HG03097 (cell line): ENCODE measurements around the gene SFRP4.

Experiments used
- ATAC-seq: cut with Tn5 transposase; IDR thresholded peaks from one replicate; pipeline ENCODE4 v1.9.1; 2021; ENCODE audit not compliant: unreplicated experiment, low FRiP score

The SFRP4 gene

DNA sequence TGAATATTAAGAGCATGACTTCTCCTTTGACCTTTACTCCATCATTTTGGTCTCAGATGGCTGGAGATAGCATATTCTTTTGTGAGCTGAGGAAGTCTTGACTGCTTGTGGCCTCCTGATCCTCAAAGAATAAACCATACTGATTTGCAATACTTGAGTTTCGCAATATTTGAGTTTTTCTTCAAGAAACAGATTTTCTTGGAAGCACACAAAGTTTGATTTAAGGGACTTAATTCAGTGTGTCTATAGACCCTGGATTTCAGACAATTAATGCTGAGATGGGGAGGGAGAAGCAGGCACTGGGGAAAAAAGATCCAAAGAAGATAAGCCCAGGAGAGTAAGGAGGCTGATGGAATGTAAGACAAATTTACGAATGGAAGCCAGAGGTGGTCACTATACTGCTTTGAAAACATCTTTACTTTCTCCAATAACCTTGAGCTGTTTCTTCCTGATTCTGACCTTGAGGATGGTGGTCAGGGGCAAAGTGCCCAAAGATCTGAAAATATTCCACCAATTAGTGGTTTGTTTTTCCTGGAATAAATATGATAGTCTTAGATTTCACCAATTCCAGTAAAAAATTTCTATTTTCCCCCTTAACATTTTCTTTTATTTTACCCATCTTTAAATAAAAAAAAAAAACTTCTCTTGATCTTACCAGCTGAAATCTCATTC is 11.3 kb upstream of the SFRP4 start:
- ATAC-seq: no peak

- no peak for ATAC-seq
These were observed 9.0 kb upstream of the SFRP4 start for GRCh38 chr7:37925620-37926019.

GRCh38 chr7:37924491-37925041 is 7.9 kb upstream of the SFRP4 start:
- ATAC-seq: no peak

DNA sequence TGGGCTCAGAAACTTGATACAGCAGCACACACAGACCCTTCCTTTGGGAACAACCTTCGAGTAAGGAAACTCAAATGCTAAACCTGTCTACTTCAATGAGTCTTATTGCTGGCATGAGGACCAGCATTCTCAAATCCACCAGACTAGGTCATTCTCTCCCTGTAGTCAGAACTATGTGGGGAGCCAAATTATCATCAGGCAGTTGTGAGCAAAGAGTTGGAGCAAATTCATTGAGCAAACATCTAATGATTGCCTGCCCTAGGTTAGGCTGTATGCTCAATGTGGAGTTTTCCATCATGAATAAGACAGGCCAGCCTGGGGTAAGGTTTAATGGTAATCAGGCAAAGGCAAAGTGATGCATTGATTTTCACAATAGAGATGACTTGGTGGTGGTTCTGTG is 7.4 kb upstream of the SFRP4 start:
- ATAC-seq: no peak

DNA sequence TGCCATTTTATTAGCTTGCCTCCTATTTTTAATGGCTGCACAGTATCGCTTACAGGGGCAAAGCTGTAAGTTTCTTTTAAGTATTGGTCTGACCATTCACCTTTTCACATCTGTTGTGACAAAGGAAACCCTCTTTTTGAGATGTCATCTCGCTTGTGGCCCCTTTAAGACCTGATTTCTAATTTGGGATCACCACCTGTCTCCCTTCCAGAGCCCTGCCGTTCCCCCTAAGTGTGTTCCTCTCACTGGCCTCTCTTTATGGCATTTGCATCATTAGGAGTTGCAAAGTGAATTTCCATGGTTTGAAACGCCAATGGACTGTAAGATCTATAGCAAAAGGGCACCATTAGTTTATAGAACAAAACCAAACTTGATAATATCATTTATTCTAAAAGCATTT is 5.3 kb upstream of the SFRP4 start:
- ATAC-seq: no peak

DNA sequence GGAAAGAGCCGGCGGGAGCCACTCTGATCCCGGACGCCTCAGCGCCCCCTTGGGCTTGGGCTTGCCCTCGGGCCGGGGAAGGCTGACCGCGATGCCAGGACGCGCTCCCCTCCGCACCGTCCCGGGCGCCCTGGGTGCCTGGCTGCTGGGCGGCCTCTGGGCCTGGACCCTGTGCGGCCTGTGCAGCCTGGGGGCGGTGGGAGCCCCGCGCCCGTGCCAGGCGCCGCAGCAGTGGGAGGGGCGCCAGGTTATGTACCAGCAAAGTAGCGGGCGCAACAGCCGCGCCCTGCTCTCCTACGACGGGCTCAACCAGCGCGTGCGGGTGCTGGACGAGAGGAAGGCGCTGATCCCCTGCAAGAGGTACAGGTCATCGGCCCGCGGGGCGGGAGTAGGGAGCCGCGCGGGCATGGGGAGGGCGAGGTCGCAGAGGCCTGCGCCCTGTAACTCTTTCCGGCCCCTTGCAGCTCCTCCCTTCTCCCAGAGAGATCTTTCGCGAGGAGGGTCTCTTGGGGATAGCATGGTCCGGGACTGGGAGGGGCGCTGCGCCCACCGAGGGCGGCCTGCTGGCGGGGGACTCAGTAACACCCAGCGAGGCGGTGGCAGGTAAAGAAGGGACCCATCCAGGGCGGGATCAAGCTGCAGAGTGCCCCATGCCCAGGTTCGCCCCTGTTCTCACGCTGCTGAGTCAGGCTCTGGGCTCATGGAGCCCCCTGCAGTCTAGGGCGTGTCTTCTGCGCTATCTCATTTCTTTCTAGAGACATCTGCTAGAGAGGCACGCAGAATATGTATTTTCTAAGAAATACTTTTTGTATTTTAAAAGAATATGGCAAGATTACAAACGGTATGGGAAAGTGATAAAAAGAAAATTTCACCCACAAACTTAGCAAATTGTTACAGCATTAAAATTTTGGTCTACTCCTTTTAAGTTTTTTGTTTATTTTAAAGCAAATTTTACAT is 4.5 kb upstream of the SFRP4 start:
- peak; percentile 54 for ATAC-seq

DNA sequence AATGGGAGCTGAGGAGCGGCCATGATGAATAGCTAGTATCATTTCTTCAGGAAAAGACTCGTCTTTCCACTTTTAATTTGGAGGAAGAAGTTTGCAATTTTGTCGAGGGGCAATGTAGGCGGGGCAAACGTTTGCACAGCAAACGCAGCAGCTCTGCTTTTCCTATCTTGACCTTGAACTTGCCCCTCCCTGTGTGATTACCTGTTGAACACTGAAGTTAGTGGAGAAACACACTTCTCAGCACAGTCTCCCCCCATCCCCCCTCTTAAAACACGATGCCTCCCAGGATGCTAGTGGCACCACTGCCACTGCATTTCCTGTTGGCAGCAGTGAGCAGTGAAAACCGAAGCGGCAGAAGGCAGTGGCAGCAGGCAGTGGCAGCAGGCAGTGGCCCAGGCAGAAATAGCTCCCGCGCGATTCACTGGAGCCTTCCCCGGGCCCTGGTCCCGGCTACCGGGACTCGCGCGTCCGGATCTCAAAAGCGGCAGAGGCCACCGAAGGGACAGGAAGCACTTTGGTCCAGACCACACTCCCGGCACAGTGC is 3.8 kb upstream of the SFRP4 start, which contains the start of gene EPDR1:
EPDR1 (plus strand) TSS at position 336 of the 544 bp plus-strand sequence. CDS start 300 bp downstream, outside the sequence.
- ATAC-seq: peak; percentile 61

DNA sequence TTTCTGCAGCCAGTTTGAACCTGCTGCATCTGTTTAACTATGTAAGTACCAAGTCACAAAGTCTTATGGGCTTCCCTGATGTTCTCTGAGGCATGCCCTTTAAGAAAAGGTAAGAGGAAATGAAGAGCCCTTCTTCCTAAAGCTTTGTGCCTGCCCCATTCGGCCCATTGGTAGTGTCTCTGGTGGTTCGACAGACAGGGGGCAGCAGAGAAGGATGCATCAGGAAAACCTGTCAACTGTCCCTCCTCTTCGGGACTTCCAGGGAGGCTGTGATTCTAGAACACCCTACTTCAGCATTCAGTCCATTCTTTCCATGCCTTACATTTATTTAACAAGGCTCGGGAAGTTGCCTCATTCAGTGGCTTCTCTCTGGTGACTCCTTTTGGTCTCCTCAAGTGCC is 1.9 kb upstream of the SFRP4 start:
- no peak for ATAC-seq

GRCh38 chr7:37916017-37916672 is 472 bp downstream of the SFRP4 start:
- ATAC-seq: no peak

GRCh38 chr7:37915438-37915837 is 1.2 kb downstream of the SFRP4 start:
- ATAC-seq: no peak

GRCh38 chr7:37912756-37913155 is 3.9 kb downstream of the SFRP4 start:
- ATAC-seq: no peak

DNA sequence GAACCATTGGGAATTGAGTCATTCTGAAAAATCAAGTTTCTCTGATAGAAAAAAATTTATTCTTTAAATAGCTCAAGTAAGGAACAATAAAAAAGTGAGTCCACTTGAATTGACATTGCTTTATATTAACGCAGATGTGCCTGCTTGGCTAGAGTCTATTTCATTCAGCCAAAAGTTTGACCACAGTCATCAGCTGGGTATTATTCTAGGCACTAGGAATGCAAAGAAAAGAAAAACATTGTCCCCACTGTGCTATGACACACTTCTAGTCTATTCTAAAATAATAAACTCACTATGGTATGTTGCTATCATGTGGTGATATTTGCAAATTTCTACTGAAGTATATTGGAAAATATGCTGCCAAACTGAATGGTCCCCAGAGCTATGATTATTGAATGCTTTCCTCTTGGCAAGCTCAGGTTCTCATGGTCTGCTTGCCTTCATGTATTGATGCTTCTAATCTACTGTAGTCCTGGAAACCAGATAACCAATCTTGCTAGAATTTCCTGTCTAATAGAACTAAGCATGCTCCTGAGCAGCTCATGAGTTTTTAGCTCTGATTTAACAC is 8.3 kb downstream of the SFRP4 start:
- ATAC-seq: no peak

GRCh38 chr7:37901890-37902524 is 14.6 kb downstream of the SFRP4 start:
- no peak for ATAC-seq

DNA sequence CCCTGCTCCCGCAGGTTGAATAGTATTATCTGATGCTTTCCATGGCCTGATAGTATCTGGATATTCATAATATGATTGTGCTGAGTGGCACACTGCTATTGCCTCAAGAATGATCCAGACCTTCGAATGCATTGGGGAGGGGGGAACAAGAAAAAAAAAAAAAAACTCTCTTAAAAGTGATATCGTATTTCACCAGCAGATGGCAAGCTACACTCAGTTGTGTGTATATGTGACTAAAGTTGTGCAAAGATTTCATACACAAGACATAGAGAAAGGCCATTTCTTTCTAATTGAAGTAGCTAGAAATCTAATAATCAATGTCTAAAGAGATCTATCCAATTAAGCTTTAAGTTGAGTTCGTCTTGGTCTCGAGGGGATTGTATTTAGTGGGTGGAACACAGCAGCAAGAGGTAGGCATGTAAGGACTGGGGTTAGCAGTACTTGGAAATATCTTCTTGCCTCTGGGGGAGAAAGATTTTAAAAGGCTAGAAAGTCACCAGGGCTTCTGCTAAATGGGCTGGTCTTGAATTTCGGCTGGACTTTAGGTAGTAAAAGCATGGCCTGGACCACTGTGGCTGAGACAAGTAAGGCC is 15.3 kb downstream of the SFRP4 start:
- no peak for ATAC-seq

GRCh38 chr7:37899712-37900247 is 16.8 kb downstream of the SFRP4 start:
- ATAC-seq: no peak

DNA sequence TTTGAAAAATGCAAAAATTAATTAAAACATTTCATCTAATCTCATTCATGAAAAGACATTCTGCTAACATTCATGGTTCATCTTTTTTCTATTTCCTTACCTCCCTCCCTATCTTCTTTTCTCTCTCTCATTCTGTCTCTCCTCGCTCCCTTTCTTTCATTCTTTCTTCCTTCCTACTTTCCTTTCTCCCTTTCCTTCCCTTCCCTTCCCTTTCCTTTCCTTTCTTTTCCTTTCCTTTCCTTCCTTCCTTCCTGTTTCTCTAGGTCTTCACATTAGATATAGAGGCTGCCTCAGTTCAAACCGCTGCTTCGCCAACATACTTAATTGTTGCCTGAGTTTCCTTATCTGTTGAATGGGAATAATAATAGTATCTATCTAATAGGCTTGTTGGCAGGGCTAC is 21.9 kb downstream of the SFRP4 start:
- ATAC-seq: no peak

DNA sequence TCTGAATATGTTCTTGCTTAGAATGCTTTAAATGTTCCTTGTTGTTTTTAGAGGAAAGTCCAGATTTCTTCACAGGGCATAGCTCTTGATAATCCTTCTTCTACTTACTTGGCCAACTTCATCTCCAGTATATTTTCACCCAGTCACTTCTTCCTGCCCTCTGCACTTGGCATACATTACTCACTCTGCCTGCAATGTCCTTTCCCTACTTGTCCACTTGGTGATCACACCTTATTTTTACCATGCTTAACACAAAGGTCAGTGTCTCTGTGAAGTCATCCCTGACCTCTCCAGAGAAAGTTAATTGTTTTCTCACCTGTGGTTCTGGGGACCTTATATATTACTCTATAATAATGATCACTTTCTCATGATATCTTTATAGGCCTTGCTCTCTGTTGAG is 23.3 kb downstream of the SFRP4 start:
- no peak for ATAC-seq

DNA sequence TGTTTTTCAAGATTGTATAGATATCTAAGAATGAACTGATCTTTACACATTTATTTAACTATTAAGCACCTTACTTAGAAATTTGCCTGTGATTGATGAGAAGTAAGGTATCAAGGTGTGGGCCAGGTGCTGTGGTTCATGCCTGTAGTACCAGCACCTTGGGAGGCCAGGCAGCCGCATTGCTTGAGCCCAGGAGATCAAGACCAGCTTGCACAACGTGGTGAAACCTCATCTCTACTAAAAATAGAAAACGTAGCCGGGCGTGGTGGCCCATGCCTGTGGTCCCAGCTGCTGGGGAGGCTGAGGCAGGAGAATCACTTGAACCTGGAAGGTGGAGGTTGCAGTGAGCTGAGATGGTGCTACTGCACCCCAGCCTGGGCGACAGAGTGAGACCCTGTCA is 34.5 kb downstream of the SFRP4 start:
- ATAC-seq: no peak
